GM23338 (cell line): Measurements from ENCODE around the gene CGREF1. TPM values are rescaled to one million over a fixed set of nuclear protein-coding genes. Genes with fewer than 3 reads are reported as not detected.

Experiments used
- ATAC-seq: fragments of 200-7000 bp; cut with Tn5 transposase; 3 replicates; pipeline ENCODE4 v1.9.1; 2020
- DNase-seq: peaks from one replicate; pipeline ENCODE4 v3.0.0-alpha.2; 2015; ENCODE audit warnings: low spot score
- H2AFZ ChIP-seq: fragments of 200-600 bp; sonication (generic); 2 replicates; pipeline ENCODE4 v1.8.0; 2016; ENCODE audit warnings: antibody characterized with exemption, mild to moderate bottlenecking, moderate library complexity
- H3F3A ChIP-seq: fragments of 200-600 bp; sonication (generic); replicated peaks from 2 replicates; pipeline ENCODE4 v1.8.0; 2017; ENCODE audit warnings: antibody characterized with exemption, mixed run types, low read depth
- H3K27ac ChIP-seq: fragments of 200-600 bp; sonication (generic); 2 replicates; pipeline ENCODE4 v1.6.1; 2016; ENCODE audit warnings: low read depth
- H3K27me3 ChIP-seq: fragments of 200-600 bp; sonication (generic); 2 replicates; pipeline ENCODE4 v1.8.0; 2016; ENCODE audit warnings: mild to moderate bottlenecking, mixed run types, moderate library complexity; ENCODE audit not compliant: insufficient read depth
- H3K36me3 ChIP-seq: fragments of 200-600 bp; sonication (generic); 2 replicates; pipeline ENCODE4 v1.8.0; 2016; ENCODE audit warnings: mild to moderate bottlenecking; ENCODE audit not compliant: insufficient read depth
- H3K4me1 ChIP-seq: fragments of 200-600 bp; sonication (generic); 2 replicates; pipeline ENCODE4 v1.8.0; 2016; ENCODE audit warnings: mild to moderate bottlenecking, moderate library complexity; ENCODE audit not compliant: insufficient read depth
- H3K4me2 ChIP-seq: fragments of 200-600 bp; sonication (generic); 2 replicates; pipeline ENCODE4 v1.7.1; 2017; ENCODE audit warnings: mixed run types
- H3K4me3 ChIP-seq: fragments of 200-600 bp; sonication (generic); 2 replicates; pipeline ENCODE4 v1.6.1; 2016; ENCODE audit warnings: mixed run types
- H3K79me2 ChIP-seq: fragments of 200-600 bp; sonication (generic); replicated peaks from 2 replicates; pipeline ENCODE4 v1.8.0; 2017; ENCODE audit warnings: mild to moderate bottlenecking; ENCODE audit not compliant: insufficient read depth
- H3K9me2 ChIP-seq: fragments of 200-600 bp; sonication (generic); 2 replicates; pipeline ENCODE4 v1.8.0; 2017; ENCODE audit not compliant: insufficient read depth
- H4K20me1 ChIP-seq: fragments of 200-600 bp; sonication (generic); replicated peaks from 2 replicates; pipeline ENCODE4 v1.8.0; 2017; ENCODE audit warnings: mild to moderate bottlenecking; ENCODE audit not compliant: insufficient read depth
- H3K27ac Mint-ChIP-seq: 2 replicates; pipeline ENCODE4 v1.8.0; 2020; ENCODE audit warnings: inconsistent platforms, mild to moderate bottlenecking, moderate library complexity, mixed read lengths
- H3K27me3 Mint-ChIP-seq: 3 replicates; pipeline ENCODE4 v1.8.0; 2022; ENCODE audit warnings: low read depth, mild to moderate bottlenecking, moderate library complexity, mixed read lengths, inconsistent platforms; ENCODE audit not compliant: insufficient read depth, poor library complexity
- H3K36me3 Mint-ChIP-seq: 3 replicates; pipeline ENCODE4 v1.8.0; 2021; ENCODE audit warnings: low read depth, mild to moderate bottlenecking, inconsistent platforms, moderate library complexity, mixed read lengths
- H3K4me1 Mint-ChIP-seq: 3 replicates; pipeline ENCODE4 v1.8.0; 2020; ENCODE audit warnings: mild to moderate bottlenecking, inconsistent platforms, mixed read lengths
- H3K4me3 Mint-ChIP-seq: 3 replicates; pipeline ENCODE4 v1.8.0; 2021; ENCODE audit warnings: moderate library complexity, mild to moderate bottlenecking, inconsistent platforms, mixed read lengths
- H3K9me3 Mint-ChIP-seq: 3 replicates; pipeline ENCODE4 v1.8.0; 2020; ENCODE audit warnings: moderate library complexity, mild to moderate bottlenecking, inconsistent platforms, mixed read lengths
- CTCF ChIP-seq, 2 experiments: fragments of 200-600 bp in 1 of 2; sonication (generic) in 1 of 2; conservative IDR thresholded peaks; 2 replicates each; pipeline versions ENCODE4 v1.5.1 to v1.6.1; 2016 to 2017; ENCODE audit warnings: antibody characterized with exemption in 2 of 2, low read depth in 2 of 2, mild to moderate bottlenecking in 2 of 2, moderate library complexity in 1 of 2
- ETS1 ChIP-seq: IDR thresholded peaks from 2 replicates; pipeline ENCODE4 v1.6.1; 2016; ENCODE audit warnings: antibody characterized with exemption
- REST ChIP-seq: IDR thresholded peaks from one replicate; pipeline ENCODE4 v1.6.1; 2018; ENCODE audit warnings: antibody characterized with exemption; ENCODE audit not compliant: unreplicated experiment
- STAT1 ChIP-seq: IDR thresholded peaks from one replicate; pipeline ENCODE4 v1.6.1; 2016; ENCODE audit warnings: antibody characterized with exemption; ENCODE audit not compliant: unreplicated experiment
- ZNF462 ChIP-seq: fragments of 250-450 bp; sonication (Bioruptor Pico); IDR thresholded peaks from 2 replicates; pipeline ENCODE4 v1.5.0; 2020; ENCODE audit warnings: mild to moderate bottlenecking, moderate library complexity
- polyA plus RNA-seq: library from polyadenylated mRNA; unstranded; fragments of >200 nt; fragmentation: Nextera tagmentation; extraction: Ambion mirVana; gene quantifications from 2 replicates; pipeline ENCODE4 v1.2.1, GENCODE V29; 2016
- total RNA-seq: library from RNA; depleted of rRNA; stranded (reverse); fragments of >200 nt; shearing (Covaris generic); gene quantifications from 2 replicates; pipeline ENCODE4 v1.2.3, GENCODE V29; 2014

CGREF1 gene
- total and polyA plus RNA-seq, 2 experiments from 2014 or later: 4.1 to 4.5 TPM

- TF ChIP-seq ZNF462 (CRISPR knock-in tag): no peak
These were observed 65.2 kb downstream of the CGREF1 start (continued) for GRCh38 chr2:27053776-27054175.

GRCh38 chr2:27053321-27053720 is 65.6 kb downstream of the CGREF1 start:
- no peak for TF ChIP-seq STAT1
- no peak overlapping the region for H2AFZ ChIP-seq
- Mint-ChIP-seq H3K4me1 (peaks cover 9% of the 10 kb centered on the region; the same call in 2 of the 3 replicates), H3K27me3 (peaks cover 21% of the 10 kb centered on the region), H3K9me3 (peaks cover 12% of the 10 kb centered on the region), H3K4me3 (peak overlapping the region; percentile 95), H3K36me3 (peaks cover 49% of the 10 kb centered on the region), H3K27ac (no peak overlapping the region)
- H3K4me3 ChIP-seq: no peak overlapping the region
- H3K27me3 ChIP-seq: no peaks in the 10 kb centered on the region
- DNase-seq: no peak
- peaks cover 15% of the 10 kb centered on the region for H3K36me3 ChIP-seq
- no peaks in the 10 kb centered on the region for H4K20me1 ChIP-seq
- H3K4me1 ChIP-seq: peaks cover 6% of the 10 kb centered on the region; the same call in 1 of the 2 replicates
- no peak overlapping the region for H3K4me2 ChIP-seq
- no peak overlapping the region for H3K27ac ChIP-seq
- H3K79me2 ChIP-seq: no peaks in the 10 kb centered on the region
- H3K9me2 ChIP-seq: no peaks in the 10 kb centered on the region
- peaks cover 14% of the 10 kb centered on the region for H3F3A ChIP-seq
- ATAC-seq: no peak

- Histone ChIP-seq H3K79me2 (no peaks in the 10 kb centered on the region), H3K27ac (0 out of 2 replicates have a peak overlapping the region, but pooled peaks have one; percentile 42), H2AFZ (peak overlapping the region; percentile 97), H3F3A (peaks cover 11% of the 10 kb centered on the region), H3K4me2 (peak overlapping the region; percentile 85), H3K27me3 (no peaks in the 10 kb centered on the region), H4K20me1 (no peaks in the 10 kb centered on the region), H3K36me3 (peaks cover 15% of the 10 kb centered on the region), H3K4me3 (peak overlapping the region; percentile 99), H3K4me1 (peaks cover 6% of the 10 kb centered on the region; the same call in 1 of the 2 replicates), H3K9me2 (no peaks in the 10 kb centered on the region)
- peaks cover 12% of the 10 kb centered on the region for H3K9me3 Mint-ChIP-seq
- ATAC-seq (peak; percentile 48), DNase-seq (peak; percentile 86)
- peak overlapping the region; percentile 95 for H3K4me3 Mint-ChIP-seq
- H3K36me3 Mint-ChIP-seq: peaks cover 40% of the 10 kb centered on the region
- H3K27ac Mint-ChIP-seq: peak overlapping the region; percentile 72; the same call in 1 of the 2 replicates
- peaks cover 23% of the 10 kb centered on the region for H3K27me3 Mint-ChIP-seq
- H3K4me1 Mint-ChIP-seq: peaks cover 9% of the 10 kb centered on the region; the same call in 2 of the 3 replicates
- no peak for TF ChIP-seq REST
- TF ChIP-seq STAT1: no peak
- no peak for TF ChIP-seq CTCF (conservative IDR thresholded peaks at IDR 0.05; ENCODE audit: low read depth in 2 of 2)
- TF ChIP-seq ETS1: no peak
These were observed 66.9 kb downstream of the CGREF1 start for GRCh38 chr2:27051902-27052645.
